ENCODE measurements around the gene SART3. TPM values are rescaled to one million over a fixed set of nuclear protein-coding genes. Genes with fewer than 3 reads are reported as not detected.

The SART3 gene
- total RNA-seq, 1 donor from 2014 or later, result 82.5 TPM

DNA sequence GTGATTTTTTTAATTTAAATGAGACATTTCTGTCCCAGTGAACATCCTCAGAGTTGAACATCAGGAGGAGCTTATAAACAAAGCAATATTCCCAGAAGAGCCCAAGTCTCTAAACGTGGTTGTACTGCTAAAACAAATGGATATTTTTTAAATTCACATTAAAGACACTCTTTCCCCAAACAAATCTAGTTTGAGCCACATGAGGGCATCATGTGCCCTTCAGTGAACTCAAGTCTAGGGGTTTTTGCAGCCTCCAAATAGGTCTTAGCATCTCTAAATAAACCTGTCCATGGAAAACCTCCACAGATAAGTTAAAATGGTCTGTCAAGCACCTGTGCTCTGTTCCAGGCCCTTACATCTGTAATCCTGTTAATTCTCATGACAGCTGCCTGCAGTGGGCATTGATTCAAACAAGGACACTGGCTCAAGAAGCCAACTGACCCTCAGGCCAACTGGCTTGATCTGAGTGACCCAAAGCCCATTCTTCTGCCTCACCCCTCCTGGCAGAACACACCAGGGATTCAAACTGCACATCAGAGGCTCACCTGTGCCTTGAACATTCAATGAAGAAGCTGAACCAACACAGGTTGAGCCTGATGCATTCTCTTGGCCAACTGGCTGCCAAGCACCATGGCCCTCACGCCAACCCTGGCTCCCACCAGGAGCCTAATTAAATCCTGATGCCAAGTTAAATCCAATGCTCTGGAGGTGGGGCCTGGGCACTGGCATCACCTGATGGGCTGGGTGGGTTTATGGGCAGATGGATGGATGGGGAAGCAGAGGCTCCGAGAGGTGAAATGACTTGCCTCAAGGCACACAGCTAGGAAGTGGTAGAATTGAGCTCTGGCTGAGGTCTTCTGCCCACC lies 10.0 kb upstream of the SART3 start:
- TF ChIP-seq CTCF (IDR thresholded peaks at IDR 0.05; ENCODE audit: unreplicated experiment), result no peak
- DNase-seq (ENCODE audit: low spot score in 2 of 2, unreplicated experiment in 2 of 2), result no peak
- no peaks in the 10 kb centered on the region for H3K9me3 Mint-ChIP-seq
- H3K4me3 Mint-ChIP-seq, result no peak overlapping the region
- H3K27me3 Mint-ChIP-seq (ENCODE audit: low read depth), result peaks cover 4% of the 10 kb centered on the region
- H3K36me3 Mint-ChIP-seq, result peaks cover 12% of the 10 kb centered on the region
- H3K4me1 Mint-ChIP-seq, result peaks cover under 1% of the 10 kb centered on the region
- H3K27ac Mint-ChIP-seq, result peak overlapping the region; percentile 57

DNA sequence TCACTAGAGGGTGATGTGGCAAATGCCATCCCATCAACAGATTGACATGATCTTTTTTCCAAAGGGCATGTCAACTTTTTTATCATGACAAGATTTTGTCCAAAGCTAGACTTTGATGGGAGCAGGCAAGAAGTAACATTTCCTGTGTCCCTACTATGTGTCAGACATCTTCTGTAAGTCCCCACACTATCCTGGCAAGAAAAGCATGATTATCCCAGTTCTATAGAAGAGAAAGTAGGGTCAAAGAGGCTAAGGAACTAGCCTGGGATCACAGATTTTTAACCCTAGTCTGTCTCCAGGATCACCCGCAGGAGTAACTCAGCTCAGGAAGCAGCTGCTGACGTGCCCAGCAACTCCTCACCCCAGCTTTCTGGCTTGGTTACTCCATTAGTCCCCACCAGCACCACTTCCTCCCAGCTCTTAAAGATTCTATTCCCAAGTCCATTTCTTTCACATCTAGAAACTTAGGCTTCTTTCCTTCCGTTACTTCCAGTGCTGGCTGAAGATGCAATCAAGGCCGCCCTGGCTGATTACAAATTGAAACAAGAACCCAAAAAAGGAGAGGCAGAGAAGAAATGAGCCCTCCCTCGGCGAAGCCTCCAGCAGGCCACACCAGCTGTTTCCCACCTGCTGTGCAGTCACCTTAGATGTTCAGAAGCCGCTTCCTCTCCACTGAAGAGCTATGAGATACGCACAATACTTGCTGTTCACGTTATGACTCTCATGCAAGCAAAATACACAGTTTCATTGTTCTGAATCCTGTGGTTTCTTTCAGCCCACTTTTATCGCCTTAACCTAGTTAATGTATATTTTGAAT lies 7.6 kb upstream of the SART3 start:
- Mint-ChIP-seq H3K36me3 (peaks cover 18% of the 10 kb centered on the region), H3K27ac (peak overlapping the region; percentile 17), H3K4me1 (peaks cover 6% of the 10 kb centered on the region), H3K4me3 (no peak overlapping the region), H3K9me3 (no peaks in the 10 kb centered on the region), H3K27me3 (ENCODE audit: low read depth) (no peaks in the 10 kb centered on the region)
- no peak for DNase-seq (ENCODE audit: low spot score in 2 of 2, unreplicated experiment in 2 of 2)
- no peak for TF ChIP-seq CTCF (IDR thresholded peaks at IDR 0.05; ENCODE audit: unreplicated experiment)

DNA sequence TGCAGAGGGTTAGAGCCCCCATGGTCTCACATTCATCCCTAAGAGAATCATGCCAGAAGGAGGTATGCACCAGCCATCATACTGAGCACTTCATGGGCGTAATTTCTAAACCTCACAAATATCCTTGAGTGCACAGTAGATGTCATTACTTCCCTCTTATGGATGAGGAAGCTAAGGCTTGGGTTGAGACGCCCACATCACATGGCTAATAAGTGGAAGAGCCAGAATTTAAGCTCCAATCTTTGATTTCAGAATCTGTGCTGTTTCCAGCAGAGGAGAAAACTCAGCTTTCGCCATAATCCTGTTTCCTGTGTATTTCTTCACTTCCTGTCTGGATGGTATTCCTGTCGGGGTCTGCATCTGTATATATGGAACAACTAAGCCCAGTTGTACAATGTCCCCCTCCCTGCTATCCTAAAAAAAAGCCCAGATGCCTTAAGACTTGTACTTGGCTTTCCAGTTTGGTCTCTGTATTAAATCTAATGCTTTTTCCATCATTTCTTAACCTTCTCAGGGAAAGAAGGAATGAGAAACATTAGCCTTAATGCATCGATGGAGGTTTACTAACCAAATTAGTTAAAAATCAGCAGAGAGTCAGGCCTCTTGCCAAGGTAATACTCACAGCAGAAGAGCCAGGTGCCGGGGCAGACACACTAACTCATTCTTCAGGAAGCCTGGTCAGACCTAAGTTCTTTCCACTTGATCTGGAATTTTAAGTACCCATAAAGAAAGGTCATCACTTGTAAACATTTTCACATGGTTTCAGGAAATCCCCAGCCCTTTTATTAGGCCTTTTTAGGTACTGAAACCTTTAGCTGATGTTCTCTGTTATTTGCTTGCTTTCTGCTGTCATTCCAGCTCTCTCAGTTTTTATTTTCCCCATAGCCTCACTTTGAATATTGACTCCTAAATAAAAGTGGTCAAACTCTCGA lies 6.7 kb upstream of the SART3 start:
- Mint-ChIP-seq H3K36me3 (peaks cover 18% of the 10 kb centered on the region), H3K4me3 (no peak overlapping the region), H3K27ac (peak overlapping the region; percentile 39), H3K9me3 (no peaks in the 10 kb centered on the region), H3K27me3 (ENCODE audit: low read depth) (no peaks in the 10 kb centered on the region), H3K4me1 (peaks cover 10% of the 10 kb centered on the region)
- TF ChIP-seq CTCF (IDR thresholded peaks at IDR 0.05; ENCODE audit: unreplicated experiment), result no peak
- DNase-seq (ENCODE audit: low spot score in 2 of 2, unreplicated experiment in 2 of 2), result no peak

DNA sequence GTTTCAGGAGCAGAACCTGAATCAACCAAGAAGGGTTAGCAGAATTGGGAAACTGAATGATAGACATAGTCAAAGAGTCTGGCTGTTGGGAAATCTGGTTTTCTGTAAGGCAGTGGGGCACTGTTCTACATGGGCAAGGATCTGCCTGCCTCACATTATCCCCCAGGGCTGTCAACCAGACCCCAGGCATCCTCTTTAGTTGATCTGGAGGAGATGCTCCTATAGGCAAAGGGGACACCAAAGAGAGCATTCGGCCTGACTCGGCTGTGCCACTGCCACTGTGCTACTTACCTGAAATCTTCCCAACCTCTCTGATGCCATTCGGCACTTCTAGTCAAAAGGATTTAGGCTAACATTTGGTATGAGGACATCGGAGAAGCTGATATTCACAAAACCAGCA lies 5.5 kb upstream of the SART3 start:
- H3K27ac Mint-ChIP-seq, result no peak overlapping the region
- TF ChIP-seq CTCF (IDR thresholded peaks at IDR 0.05; ENCODE audit: unreplicated experiment), result no peak
- peaks cover 15% of the 10 kb centered on the region for H3K4me1 Mint-ChIP-seq
- no peak for DNase-seq (ENCODE audit: low spot score in 2 of 2, unreplicated experiment in 2 of 2)
- no peaks in the 10 kb centered on the region for H3K9me3 Mint-ChIP-seq
- peaks cover 18% of the 10 kb centered on the region for H3K36me3 Mint-ChIP-seq
- no peaks in the 10 kb centered on the region for H3K27me3 Mint-ChIP-seq (ENCODE audit: low read depth)
- no peak overlapping the region for H3K4me3 Mint-ChIP-seq

- Mint-ChIP-seq H3K4me1 (peaks cover 15% of the 10 kb centered on the region), H3K27me3 (ENCODE audit: low read depth) (no peaks in the 10 kb centered on the region), H3K9me3 (no peaks in the 10 kb centered on the region), H3K36me3 (peaks cover 18% of the 10 kb centered on the region), H3K27ac (no peak overlapping the region), H3K4me3 (no peak overlapping the region)
- no peak for TF ChIP-seq CTCF (IDR thresholded peaks at IDR 0.05; ENCODE audit: unreplicated experiment)
- no peak for DNase-seq (ENCODE audit: low spot score in 2 of 2, unreplicated experiment in 2 of 2)
Observed at GRCh38 chr12:108565976-108566375, 5.0 kb upstream of the SART3 start.
